Fibroblast of mammary gland (primary cell): ENCODE results near the gene DES.

Experiments used
- DNase-seq: peaks from one replicate; pipeline ENCODE4 v3.0.0-alpha.2; 2010; ENCODE audit warnings: low read depth
- H3K4me3 ChIP-seq: 2 replicates; pipeline ENCODE4 v1.5.1; 2011; ENCODE audit warnings: low read depth, mild to moderate bottlenecking, low read length, moderate library complexity; ENCODE audit not compliant: control insufficient read depth
- CTCF ChIP-seq: conservative IDR thresholded peaks from 2 replicates; pipeline ENCODE4 v1.5.1; 2011; ENCODE audit warnings: low read depth, low read length, inconsistent platforms; ENCODE audit not compliant: control insufficient read depth, insufficient read depth

The DES gene

GRCh38 chr2:219426068-219426443 is 7.9 kb downstream of the DES start:
- no peak overlapping the region for H3K4me3 ChIP-seq
- no peak for DNase-seq
- no peak for TF ChIP-seq CTCF

GRCh38 chr2:219426534-219427136 is 8.5 kb downstream of the DES start:
- TF ChIP-seq CTCF, result no peak
- no peak for DNase-seq
- H3K4me3 ChIP-seq, result no peak overlapping the region

- DNase-seq, result no peak
- no peak overlapping the region for H3K4me3 ChIP-seq
- no peak for TF ChIP-seq CTCF
These were observed 10.3 kb downstream of the DES start for GRCh38 chr2:219428469-219428868.

- H3K4me3 ChIP-seq, result no peak overlapping the region
- no peak for DNase-seq
- no peak for TF ChIP-seq CTCF
These were observed 11.9 kb downstream of the DES start for GRCh38 chr2:219429958-219430606.

- peak; percentile 29 for DNase-seq
- no peak overlapping the region for H3K4me3 ChIP-seq
- no peak for TF ChIP-seq CTCF
These were observed 12.7 kb downstream of the DES start for GRCh38 chr2:219430633-219431615.

GRCh38 chr2:219433666-219434467 is 15.7 kb downstream of the DES start:
- TF ChIP-seq CTCF, result peak; percentile 47
- DNase-seq, result peak; percentile 71
- no peak overlapping the region for H3K4me3 ChIP-seq
